RWPE1 (cell line): ENCODE data around the gene HRH3.

Experiments used
- CTCF ChIA-PET: fragments of 350-600 bp; sonication (Branson Sonifier 250); formaldehyde crosslinking; extraction: SDS; loops from one replicate; lab custom pipeline; 2021; lab: Yijun Ruan, JAX
- POLR2A ChIA-PET: fragments of 400-600 bp; formaldehyde crosslinking; extraction: SDS; loops from one replicate; lab custom pipeline; 2020; ENCODE audit warnings: antibody characterized with exemption; ENCODE audit not compliant: low non-redundant PET; lab: Yijun Ruan, JAX
- DNase-seq: peaks from one replicate; pipeline ENCODE4 v3.0.0; 2012; ENCODE audit warnings: low spot score
- H3K27ac ChIP-seq: fragments of 450-650 bp; 2 replicates; pipeline ENCODE4 v1.5.1; 2017
- TF ChIP-seq, protein P1 (sequence below): fragments of 450-650 bp; conservative IDR thresholded peaks from 2 replicates; pipeline ENCODE4 v1.5.1; 2017; ENCODE audit warnings: low read depth, mild to moderate bottlenecking

HRH3 gene

DNA sequence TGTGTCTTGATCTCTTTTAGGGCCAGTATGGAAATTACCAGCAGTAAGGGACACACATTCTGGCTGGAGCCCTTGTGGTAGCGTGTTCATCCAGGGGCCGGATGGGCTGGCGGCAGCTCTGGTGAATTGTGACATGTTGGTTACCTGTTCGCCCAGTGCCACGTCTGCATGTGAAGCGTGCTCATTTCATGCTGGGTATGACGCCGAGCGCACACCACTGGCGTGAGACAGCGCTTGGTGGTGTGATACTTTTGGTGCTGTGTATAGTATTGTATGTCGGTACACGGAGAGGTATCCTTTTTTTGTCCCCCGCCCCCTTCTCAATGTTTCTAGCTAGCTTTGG, 40.9 kb downstream of the HRH3 start:
- ChIA-PET POLR2A (no interaction called here), CTCF (no interaction called here)
- TF ChIP-seq, protein P1, sequence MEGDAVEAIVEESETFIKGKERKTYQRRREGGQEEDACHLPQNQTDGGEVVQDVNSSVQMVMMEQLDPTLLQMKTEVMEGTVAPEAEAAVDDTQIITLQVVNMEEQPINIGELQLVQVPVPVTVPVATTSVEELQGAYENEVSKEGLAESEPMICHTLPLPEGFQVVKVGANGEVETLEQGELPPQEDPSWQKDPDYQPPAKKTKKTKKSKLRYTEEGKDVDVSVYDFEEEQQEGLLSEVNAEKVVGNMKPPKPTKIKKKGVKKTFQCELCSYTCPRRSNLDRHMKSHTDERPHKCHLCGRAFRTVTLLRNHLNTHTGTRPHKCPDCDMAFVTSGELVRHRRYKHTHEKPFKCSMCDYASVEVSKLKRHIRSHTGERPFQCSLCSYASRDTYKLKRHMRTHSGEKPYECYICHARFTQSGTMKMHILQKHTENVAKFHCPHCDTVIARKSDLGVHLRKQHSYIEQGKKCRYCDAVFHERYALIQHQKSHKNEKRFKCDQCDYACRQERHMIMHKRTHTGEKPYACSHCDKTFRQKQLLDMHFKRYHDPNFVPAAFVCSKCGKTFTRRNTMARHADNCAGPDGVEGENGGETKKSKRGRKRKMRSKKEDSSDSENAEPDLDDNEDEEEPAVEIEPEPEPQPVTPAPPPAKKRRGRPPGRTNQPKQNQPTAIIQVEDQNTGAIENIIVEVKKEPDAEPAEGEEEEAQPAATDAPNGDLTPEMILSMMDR = no peak
- H3K27ac ChIP-seq = 0 out of 2 replicates have a peak overlapping the region, but pooled peaks have one; percentile 1
- no peak for DNase-seq

DNA sequence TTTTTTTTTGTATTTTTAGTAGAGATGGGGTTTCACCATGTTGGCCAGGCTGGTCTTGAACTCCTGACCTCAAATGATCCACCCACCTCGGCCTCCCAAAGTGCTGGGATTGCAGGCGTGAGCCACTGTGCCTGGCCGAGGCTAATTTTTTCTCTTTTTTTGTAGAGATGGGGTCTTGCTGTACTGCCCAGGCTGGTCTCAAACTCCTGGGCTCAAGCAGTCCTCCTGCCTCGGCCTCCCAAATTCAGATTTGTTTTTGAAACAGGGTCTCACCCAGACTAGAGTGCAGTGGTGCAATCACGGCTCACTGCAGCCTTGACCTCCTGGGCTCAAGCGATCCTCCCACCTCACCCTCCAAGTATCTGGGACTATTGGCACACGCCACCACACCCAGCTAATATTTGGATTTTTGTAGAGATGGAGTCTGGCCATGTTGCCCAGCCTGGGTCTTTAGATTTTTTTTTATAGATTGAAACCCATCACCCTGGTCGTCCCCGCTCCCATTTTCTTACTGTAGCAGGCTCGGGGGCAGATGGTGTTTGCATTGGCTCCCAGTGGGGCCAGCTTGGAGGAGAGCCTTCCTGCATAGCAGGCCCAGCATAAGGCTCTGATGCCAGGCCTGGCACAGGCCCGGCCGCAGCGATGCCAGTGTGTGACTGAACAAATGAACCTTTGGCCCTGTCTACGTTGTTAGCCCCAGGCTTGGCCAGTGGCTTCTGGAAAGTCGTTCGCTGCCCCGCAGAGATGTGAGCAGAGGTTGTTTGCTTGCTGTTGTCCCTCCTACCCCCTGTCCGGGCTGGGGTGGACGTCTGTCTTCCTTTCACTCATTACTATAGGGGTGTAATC, 41.5 kb downstream of the HRH3 start:
- CTCF ChIA-PET = no interaction called here
- TF ChIP-seq, protein P1 = no peak
- POLR2A ChIA-PET = no interaction called here
- no peak for DNase-seq
- 0 out of 2 replicates have a peak overlapping the region, but pooled peaks have one; percentile 1 for H3K27ac ChIP-seq

DNA sequence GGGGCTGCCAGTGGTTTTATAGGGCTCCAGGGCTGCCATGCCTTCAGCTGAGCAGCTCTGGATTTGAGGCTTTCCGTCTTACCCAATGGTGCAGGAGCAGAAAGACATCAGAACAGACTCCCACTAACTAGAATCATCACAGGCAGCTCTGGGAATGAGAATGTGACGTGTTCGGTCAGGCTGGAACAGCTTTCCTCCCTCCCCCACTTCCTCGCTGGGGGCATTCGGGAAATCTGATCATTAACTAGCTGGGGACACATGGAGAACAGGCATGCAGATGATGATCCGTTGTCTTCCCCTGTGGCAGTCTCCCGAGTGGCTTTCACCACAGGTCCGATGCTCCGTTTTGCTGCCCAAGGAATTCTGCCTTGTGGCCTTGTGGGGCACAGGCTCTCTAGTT, 42.8 kb downstream of the HRH3 start:
- DNase-seq = no peak
- TF ChIP-seq, protein P1 = no peak
- H3K27ac ChIP-seq = peak overlapping the region; percentile 27
- CTCF ChIA-PET = interaction anchor here (0.6 to 0.7 kb wide), 3 partner anchors 21 to 237 kb away, joined by 3 to 4 read pairs (median 3); no protein-coding TSS in a partner anchor
- POLR2A ChIA-PET = no interaction called here

DNA sequence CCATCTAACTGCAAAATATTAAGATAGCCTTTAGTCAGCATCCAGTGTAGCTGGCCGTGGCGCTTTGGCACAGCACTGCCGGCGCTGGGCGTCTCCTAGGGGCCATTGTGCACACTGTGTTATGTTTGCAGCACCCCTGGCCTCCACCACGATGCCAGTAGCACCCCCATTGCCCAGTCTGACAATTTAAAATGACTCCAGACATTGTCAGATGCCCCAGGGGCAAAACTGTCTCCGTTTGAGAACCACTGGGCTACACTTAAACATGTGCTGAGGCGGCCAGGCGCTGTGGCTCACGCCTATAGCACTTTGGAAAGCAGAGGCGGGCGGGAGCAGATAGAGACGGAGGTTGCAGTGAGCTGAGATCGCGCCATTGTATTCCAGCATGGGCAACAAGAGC, 43.2 kb downstream of the HRH3 start:
- CTCF ChIA-PET = interaction anchor here (0.6 kb wide), 1 partner anchor 237 kb away, joined by 4 read pairs; no protein-coding TSS in a partner anchor
- no peak for DNase-seq
- TF ChIP-seq, protein P1 = no peak
- POLR2A ChIA-PET = no interaction called here
- H3K27ac ChIP-seq = peak overlapping the region; percentile 27

DNA sequence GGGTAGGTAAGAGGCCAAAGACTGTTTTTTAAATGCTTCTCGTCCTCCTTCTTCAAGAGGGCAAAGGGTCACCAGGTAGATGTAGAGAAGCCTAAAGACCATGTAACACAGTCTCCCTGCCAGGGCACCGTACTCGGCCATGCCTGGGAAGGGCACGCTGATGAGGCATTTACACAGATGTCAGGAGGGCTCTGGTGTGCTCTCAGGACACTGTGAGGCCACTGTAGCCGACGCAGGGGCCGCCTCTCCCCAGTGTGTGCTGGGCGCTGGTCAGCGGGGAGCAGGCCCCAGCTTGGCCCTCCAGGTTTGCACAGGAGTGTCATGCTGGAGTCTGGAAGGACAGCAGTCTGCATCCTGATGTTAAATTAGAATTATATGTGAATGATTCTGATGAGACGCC, 44.4 kb downstream of the HRH3 start:
- no peak overlapping the region; the same call in 1 of the 2 replicates for H3K27ac ChIP-seq
- CTCF ChIA-PET = no interaction called here
- POLR2A ChIA-PET = no interaction called here
- TF ChIP-seq, protein P1 = no peak
- DNase-seq = no peak

DNA sequence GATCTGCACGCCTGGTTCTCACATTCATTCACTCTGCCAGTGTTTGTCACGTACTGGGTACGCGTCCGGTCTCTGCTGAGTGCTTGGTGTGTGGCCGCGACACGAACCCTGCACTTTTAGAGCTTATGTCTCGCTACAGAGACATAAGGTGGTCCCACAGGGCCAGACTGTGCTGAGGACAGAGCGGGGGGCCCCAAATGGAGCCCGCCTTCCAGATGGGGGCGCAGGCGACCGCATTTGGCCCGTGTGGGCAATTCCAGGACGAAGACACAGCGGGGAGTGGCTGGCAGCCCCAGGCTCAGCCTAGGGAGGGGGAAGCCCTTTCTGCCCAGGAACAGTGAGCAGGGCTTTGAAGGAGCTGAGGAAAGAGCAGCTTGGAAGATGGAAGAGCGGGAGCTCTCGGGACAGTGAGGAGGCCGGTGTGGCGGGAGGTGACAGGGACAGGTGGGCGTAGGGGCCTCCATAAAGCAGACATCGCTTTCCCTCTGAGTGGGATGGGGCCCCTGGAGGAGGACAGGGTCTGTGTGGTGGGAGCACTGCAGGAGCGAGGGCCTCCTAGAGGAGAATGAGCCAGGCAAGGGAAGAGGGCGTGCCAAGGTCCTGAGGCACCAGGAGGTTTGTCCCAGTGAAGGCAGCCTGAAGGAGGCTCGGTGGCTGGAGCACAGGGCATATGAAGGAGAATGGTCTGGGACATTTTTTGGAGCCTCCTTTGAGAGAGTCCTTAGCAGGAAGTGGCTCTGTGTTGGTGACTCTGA, 45.0 kb downstream of the HRH3 start:
- POLR2A ChIA-PET = no interaction called here

More for the DNA sequence above, 45.0 kb downstream of the HRH3 start:
- CTCF ChIA-PET = no interaction called here
- DNase-seq = no peak
- TF ChIP-seq, protein P1 = no peak
- no peak overlapping the region for H3K27ac ChIP-seq
